T-helper 9 cell (primary cell): ENCODE data around the gene SLC39A11.
"Not testable (repeated sequence)": the region's sequence is repeated elsewhere in the genome, so short reads cannot be mapped to it uniquely, and the experiment has no call there.

Experiments
- DNase-seq: peaks from one replicate; pipeline ENCODE4 v3.0.0-alpha.2; 2020

The SLC39A11 gene

DNA sequence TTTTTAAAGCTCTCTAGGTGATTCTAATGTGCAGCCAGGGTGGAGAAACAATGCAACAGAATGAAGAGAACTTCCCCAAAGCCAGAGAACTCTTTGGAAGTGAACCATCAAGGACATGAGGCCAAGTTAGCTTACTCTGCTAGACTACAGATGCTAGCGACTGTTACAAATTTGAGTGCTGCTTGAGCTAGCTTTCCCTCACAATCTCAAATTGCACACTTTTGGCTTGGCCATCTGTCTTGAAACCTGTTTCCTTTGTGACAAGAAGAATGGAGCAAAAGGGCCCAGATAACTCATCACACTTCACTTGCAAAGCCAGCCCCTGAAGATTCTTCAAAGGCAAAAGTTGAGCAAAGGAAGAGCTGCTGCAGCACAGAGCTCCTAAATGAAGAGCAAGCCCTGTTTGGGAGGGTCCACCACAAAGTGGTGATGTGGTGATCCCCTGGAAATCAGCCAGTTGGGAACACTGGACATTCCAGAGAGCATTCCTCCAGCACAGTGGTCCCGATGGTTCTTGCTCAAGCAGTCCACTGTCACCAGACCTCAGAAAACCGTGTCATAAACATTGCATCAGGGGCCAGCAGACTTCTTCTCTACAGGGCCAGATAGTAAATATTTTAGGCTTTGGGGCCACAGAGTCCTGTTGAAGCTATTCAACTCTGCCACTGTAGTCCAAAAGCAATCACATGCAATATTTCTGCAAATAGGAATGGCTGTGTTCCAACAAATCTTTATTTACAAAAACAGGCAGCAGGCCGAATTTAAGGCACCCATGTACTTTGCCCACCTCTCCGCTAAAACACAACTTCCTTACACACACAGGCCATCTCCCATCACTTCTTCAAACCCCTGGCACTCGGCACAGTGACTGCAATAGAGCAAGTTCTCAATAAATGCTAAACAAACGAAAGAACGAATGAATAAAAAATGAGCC is 21.2 kb downstream of the SLC39A11 start:
- DNase-seq = no peak

DNA sequence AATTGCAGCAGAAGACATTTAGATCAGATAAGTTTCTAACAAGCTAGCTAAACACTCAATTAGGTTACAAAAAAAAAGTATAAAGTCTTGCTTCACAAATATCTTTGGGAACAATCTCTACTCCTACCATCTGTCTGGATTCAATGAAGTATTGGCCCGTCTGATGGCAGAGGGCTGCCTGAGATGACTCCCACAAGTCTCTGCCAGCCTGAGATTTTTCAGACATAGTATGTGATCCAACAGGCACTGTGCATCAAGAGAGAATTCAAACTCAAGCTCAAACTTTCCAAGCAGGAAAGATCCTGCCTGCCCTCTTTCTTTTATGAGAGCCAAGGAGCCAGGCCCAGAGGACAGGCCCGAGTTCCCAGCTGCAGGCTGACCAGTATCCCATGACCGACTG is 22.6 kb downstream of the SLC39A11 start:
- DNase-seq = no peak

DNA sequence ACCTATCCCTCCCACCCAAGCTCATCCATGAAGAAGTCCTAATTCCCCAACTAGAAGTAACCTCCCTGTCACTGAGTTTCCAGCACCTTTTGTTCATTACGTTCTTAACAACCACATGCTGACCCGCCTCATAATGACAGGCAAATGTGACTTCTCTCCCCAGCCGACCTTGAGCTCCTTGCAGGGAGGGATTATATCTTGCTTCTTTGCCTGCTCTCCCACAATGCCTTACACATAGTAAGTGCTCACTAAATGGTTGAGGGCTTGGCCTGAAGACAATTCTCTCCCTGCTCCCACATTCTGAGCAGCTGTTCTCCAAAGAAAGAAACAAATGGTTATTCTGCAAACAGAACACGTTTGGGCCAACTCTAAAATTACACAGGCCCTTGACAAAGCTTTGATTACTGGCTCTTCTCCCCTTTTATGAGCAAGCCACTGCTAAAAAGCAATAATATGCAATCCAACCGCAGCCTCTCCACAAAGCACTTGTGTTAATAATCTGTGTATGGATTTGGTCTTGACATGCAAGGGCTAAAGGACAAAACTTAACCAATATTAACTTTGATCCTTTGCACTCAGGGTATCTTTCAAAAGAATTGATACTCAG is 23.2 kb downstream of the SLC39A11 start:
- DNase-seq = no peak

DNA sequence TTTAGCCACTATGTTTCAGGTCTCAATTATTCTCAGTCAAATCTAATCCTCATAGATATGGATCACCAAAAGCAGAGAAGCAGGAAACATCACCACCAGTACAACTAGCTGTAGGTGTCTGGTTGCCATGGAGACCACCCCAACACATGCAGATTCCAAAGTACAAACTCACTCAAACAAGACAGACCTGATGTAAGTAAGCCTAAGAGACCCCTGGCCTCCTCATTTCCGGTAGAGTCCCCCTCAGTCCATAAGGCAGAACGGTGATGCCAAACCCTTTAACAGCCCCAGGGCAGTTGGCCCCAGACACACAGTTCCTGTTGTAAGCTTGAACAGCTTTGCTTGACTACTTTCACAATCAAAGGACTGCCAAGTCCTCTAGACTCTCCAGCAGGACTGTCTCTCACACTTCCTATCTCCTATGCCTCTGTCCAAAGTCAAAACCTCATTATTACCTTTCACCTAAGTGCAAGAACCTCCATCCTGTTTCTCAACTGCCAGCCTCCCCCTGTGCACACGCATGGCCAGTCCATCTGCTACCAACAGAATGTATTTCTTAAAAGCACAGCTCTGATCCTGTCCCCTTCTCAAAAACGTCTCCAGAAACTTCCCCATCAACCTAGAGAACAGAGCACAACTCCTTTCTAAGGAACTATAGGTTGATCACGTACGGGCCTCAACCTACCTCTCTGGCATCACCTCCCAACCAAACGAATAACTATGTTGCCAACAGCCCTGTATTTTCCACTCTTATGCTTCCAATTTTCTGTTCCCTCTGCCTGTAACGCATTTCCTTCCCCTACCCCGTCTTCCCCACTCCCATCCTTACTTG is 23.9 kb downstream of the SLC39A11 start:
- DNase-seq = no peak

DNA sequence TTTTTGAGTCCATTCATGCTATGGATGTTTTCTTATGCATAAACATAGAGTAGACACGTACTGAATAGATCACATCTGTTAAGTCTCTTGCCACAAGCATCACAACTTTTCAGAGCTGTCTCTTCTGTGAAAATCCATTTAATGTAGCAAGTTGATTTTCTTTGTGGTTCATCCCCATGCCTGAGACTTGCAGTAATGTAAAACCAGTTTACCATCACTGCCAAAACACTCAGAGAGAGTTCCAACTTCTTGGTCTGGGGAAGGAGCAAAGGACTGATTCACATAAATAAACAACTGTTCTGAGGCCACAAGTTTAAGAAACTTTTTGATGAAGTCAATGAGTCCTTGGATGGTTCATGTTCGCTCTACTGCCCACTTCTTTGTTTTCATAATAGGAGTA is 24.8 kb downstream of the SLC39A11 start:
- not testable (repeated sequence) for DNase-seq

DNA sequence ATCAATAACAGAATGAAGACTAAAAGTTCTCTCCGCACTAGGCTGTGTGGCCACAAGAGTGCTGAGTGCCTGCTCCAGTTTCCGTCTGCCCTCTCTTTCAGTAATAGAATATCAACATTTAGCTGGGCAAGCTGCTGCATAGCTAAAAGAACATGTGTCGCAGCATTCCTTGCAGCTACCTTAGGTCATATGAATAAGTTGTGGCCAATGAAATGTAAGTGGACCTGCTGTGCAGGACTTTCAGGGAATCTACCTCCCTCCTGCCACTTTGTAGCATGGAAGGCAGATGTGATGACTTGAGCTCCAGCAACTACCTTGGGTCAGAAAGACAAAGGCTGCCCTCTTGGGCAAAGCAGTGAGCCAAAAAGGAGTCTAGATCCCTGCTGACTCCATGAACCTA is 25.4 kb downstream of the SLC39A11 start:
- no peak for DNase-seq

- DNase-seq = no peak
Measured at GRCh38 chr17:73066148-73066884, 26.2 kb downstream of the SLC39A11 start.

DNA sequence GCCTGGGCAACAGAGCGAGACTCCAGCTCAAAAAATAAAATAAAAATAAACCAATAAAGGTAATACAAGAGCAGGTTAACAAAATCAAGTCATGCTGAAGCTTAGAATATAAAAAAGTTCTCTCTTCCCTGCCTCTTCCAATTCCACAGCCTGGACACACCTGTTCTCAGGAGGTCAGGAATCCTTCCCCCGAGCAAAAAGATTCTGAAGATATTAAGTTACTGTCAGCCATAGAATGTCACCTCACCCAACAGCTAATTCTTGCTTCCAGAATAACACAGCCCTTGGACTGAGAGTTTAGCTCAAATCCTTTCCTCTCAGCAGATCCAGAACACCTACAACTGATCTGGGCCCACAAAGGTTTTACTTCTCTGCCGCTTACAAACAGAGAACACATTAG is 27.1 kb downstream of the SLC39A11 start:
- DNase-seq = no peak

DNA sequence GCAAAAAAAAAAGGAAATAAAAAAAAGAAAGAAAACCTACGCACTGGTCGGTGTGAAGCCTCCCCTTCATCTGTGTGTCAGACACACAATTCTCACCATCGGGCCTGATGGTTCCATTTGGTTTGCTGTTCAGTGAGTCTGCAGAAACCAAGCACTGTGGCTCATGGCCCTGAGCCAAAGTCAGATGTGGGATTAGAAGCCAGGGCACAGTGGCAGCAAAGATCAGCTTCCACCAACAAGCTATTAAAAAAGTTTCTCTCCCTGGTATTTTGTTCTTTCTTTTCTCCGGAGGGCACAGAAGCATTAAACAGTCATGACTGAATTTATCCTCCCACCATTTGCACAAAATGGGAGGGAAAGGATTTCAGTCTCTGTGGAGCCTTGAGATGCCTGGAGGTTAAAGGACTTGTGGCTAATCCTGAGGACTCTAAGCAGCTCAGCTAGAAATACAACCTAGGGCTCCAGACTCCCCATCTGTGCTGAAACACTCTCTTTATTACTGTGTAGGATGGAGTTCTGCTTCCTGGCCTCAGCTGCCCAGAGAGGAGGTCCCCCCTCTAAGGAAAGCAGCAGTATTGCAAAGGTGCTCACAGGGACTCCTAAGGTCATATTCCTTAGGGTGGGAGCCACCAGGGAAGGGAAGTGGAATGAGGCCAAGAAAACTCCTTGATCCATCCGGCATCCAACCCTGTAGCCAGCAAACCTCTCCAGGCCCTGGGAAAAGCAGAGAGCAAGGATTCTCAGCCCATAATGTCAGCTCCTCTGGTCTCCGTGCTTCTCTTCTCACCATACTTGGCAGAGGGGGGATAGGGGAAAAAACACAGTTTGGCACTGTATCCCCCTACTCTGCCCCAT is 28.2 kb downstream of the SLC39A11 start:
- DNase-seq = no peak

DNA sequence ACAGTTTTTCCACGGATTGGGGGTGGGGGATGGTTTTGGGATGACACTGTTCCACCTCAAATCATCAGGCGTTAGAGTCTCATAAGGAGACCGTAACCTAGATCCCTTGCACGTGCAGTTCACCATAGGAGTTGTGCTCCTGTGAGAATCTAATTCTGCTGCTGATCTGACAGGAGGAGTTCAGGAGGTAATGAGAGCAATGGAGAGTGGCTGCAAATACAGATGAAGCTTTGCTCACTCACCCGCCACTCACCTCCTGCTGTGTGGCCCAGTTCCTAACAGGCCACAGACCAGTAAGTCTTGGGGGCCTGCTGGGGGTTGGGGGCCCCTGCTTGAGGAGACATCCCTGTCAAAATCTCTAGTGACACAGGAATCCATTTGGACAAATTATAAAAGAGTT is 29.8 kb downstream of the SLC39A11 start:
- DNase-seq = no peak

DNA sequence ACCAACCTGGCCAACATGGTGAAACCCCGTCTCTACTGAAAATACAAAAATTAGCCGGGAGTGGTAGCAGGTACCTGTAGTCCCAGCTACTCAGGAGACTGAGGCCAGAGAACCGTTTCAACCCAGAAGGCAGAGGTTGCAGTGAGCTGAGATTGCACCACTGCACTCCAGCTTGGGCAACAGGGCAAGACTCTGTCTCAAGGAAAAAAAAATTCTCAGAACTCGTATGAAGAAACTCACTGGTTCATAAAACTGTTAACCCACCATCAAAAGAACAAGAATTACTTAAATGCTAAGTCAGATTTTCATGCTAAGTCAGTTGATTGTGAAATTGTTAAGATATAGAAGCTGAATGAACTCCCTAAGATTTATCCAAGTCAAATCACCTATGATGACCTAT is 31.3 kb downstream of the SLC39A11 start:
- no peak for DNase-seq

DNA sequence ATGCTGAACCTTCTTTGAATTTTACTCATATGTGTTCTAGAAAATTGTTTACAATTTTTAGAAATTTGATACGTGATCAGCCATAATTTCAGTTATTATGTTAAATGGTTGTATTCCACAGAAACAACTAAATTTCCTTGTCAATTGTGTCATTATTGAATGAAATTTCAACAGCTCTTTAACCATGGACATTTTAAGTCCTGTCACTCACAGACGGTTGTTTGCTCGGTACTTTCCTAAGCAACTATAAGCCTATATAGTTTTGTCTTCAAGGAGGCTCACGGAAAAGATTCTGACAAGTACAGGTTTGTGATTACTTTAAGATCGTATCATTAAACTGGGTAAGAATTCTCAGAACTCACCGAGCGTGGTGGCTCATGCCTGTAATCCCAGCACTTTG is 31.8 kb downstream of the SLC39A11 start:
- DNase-seq = no peak

- not testable (repeated sequence) for DNase-seq
Measured at GRCh38 chr17:73059713-73060112, 32.8 kb downstream of the SLC39A11 start.

GRCh38 chr17:73058022-73058421 is 34.5 kb downstream of the SLC39A11 start:
- no peak for DNase-seq

DNA sequence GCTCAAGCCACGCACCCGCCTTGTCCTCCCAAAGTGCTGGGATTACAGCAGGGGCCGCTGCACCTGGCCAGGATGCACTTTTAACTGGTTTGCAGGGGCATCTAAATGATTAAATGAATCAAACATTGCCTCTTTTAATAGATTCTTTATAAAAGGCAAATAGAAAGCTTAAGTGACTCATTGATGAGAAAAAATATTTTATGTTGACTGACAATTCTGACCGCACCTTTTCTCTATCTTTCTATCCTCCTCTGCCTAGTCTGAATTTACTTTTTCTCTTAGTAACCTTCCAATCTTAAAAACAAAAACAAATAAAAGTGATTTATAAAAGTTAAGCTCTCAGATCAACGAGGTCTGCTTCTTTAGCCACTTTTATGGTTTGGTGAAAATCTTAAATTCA is 35.3 kb downstream of the SLC39A11 start:
- no peak for DNase-seq

GRCh38 chr17:73052923-73053322 is 39.6 kb downstream of the SLC39A11 start:
- no peak for DNase-seq

DNA sequence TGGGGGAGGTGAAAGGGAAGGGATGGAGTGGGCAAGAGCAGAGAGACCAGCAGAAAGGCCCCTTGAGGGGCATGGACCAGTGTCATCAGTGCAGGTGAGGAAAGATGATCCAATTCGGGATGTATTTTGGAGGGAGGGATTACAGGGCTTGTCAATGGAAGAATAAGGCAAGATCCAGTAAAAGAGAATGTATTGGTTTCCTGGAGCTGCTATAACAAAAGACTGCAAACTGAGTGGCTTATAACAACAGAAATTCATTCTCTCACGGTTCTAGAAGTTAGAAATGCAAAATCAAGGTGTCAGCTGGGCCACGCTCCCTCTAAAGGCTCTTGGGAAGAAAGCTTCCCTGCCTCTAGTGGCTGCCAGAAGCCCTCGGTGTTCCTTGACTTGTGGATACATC is 41.7 kb downstream of the SLC39A11 start:
- no peak for DNase-seq

DNA sequence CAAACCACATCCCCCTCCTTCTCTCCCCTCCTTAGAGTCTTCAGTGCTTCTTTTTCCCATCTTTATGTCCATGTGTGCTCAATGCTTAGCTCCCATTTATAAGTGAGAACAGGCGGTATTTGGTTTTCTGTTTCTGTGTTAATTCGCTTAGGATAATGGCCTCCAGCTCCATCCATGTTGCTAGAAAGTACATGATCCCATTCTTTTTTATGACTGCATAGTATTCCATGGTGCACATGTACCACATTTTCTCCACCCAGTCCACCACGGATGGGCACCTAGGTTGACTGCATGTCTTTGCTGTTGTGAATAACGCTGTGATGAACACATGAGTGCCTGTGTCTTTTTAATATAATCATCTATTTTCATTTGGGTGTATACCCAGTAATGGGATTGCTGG is 44.3 kb downstream of the SLC39A11 start:
- DNase-seq = no peak

DNA sequence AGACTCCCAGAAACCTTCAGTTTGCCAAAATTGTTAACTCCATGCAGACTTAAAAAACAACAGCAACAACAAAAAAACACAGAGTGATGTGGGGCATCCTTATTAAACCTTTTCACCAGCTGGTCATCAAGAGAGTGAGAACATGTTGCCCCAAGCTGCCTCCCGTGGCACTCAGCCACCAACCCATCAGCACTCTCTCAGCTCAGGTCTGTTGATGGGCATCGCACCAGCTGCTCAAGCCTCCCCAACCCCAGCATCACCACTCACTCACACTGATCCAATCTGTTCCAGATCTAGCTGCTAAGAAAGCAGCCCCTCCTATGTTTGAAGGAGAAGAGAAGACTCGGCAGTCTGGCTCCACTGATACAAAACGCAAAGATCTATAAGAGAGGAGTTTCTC is 46.8 kb downstream of the SLC39A11 start:
- no peak for DNase-seq

- DNase-seq = no peak
Measured at GRCh38 chr17:73043686-73044581, 48.6 kb downstream of the SLC39A11 start.
